K562 (cell line): Measurements from ENCODE around the gene SHANK2. TPM values are rescaled to one million over a fixed set of nuclear protein-coding genes. Genes with fewer than 3 reads are reported as not detected.

Source experiments
- ATAC-seq: fragments of 200-7000 bp; cut with Tn5 transposase; 3 replicates; pipeline ENCODE4 v1.9.1; 2020; ENCODE audit warnings: moderate library complexity
- BruUV-seq: library from RNA; stranded (reverse); fragments of 400-500 nt; replicated peaks from 2 replicates; lab custom pipeline; 2021; lab: Mats Ljungman, UMichigan
- CTCF ChIA-PET: fragments of 300-600 bp; formaldehyde crosslinking; extraction: SDS; loops from one replicate; lab custom pipeline; 2021; ENCODE audit warnings: low intra/inter-chr PET ratio; lab: Yijun Ruan, JAX
- POLR2A ChIA-PET: fragments of 300-600, 350-650 bp; sonication (Branson Sonifier 250); formaldehyde crosslinking; extraction: SDS; loops from one replicate; lab custom pipeline; 2021; ENCODE audit warnings: antibody characterized with exemption, inconsistent platforms; lab: Yijun Ruan, JAX
- DNase-seq, 4 experiments: peaks; one replicate each; pipeline versions ENCODE4 v3.0.0 to v3.0.0-alpha.2; 2011 to 2018; ENCODE audit warnings: low spot score in 3 of 4, mixed read lengths in 3 of 4; ENCODE audit errors: extremely low read depth in 1 of 4
- FAIRE-seq: peaks from 2 replicates; lab custom pipeline; 2011; peaks lifted over from hg19 to GRCh38; lab: Jason Lieb, UNC
- H2AFZ ChIP-seq: 2 replicates; pipeline ENCODE4 v1.6.0; 2011; ENCODE audit warnings: low read depth, low read length, control low read depth, inconsistent platforms
- H3K27ac ChIP-seq: fragments of 200-600 bp; 3 replicates; pipeline ENCODE4 v1.8.0; 2011; ENCODE audit warnings: low read depth, mild to moderate bottlenecking, control low read depth, inconsistent platforms, low read length, moderate library complexity, mixed read lengths; ENCODE audit errors: extremely low read depth
- H3K27me3 ChIP-seq, 2 experiments: fragments of 300-600 bp in 1 of 2; 2 replicates in 1 of 2; 3 replicates in 1 of 2; pipeline versions ENCODE4 v1.6.0 to v1.8.0; 2011; ENCODE audit warnings: inconsistent platforms in 2 of 2, low read length in 2 of 2, mild to moderate bottlenecking in 1 of 2, mixed read lengths in 1 of 2, moderate library complexity in 1 of 2; ENCODE audit not compliant: control insufficient read depth in 2 of 2, insufficient read depth in 2 of 2
- H3K36me3 ChIP-seq: fragments of 300-600 bp; 3 replicates; pipeline ENCODE4 v1.8.0; 2011; ENCODE audit warnings: mild to moderate bottlenecking, low read length, inconsistent platforms; ENCODE audit not compliant: control insufficient read depth, insufficient read depth
- H3K4me1 ChIP-seq, 2 experiments: fragments of 200-600 bp in 1 of 2; replicated peaks in 1 of 2; 2 replicates in 1 of 2; 3 replicates in 1 of 2; pipeline versions ENCODE4 v1.5.1 to v1.8.0; 2011; ENCODE audit warnings: inconsistent platforms in 2 of 2, low read length in 2 of 2, mild to moderate bottlenecking in 1 of 2, mixed read lengths in 1 of 2, moderate library complexity in 1 of 2; ENCODE audit not compliant: control insufficient read depth in 2 of 2, insufficient read depth in 2 of 2
- H3K4me2 ChIP-seq: 2 replicates; pipeline ENCODE4 v1.6.1; 2011; ENCODE audit warnings: low read length, control low read depth, inconsistent platforms, mixed read lengths; ENCODE audit not compliant: insufficient read depth
- H3K4me3 ChIP-seq: fragments of 200-600 bp; sonication (generic), shearing (Covaris generic); 2 replicates; pipeline ENCODE4 v1.5.1; 2016; ENCODE audit warnings: control low read depth, inconsistent platforms
- H3K79me2 ChIP-seq: fragments of 200-600 bp; 3 replicates; pipeline ENCODE4 v1.8.0; 2011; ENCODE audit warnings: low read length, inconsistent platforms; ENCODE audit not compliant: control insufficient read depth, insufficient read depth
- H3K9ac ChIP-seq, 2 experiments: 2 replicates each; pipeline versions ENCODE4 v1.6.0 to v1.6.1; 2011; ENCODE audit warnings: low read depth in 2 of 2, low read length in 2 of 2, control low read depth in 1 of 2, inconsistent platforms in 1 of 2, mild to moderate bottlenecking in 1 of 2, mixed read lengths in 1 of 2; ENCODE audit not compliant: insufficient read depth in 1 of 2
- H3K9me1 ChIP-seq: one replicate; pipeline ENCODE4 v1.6.0; 2011; ENCODE audit warnings: inconsistent platforms, mild to moderate bottlenecking, low read length, moderate library complexity; ENCODE audit not compliant: control insufficient read depth, insufficient read depth
- H3K9me3 ChIP-seq: replicated peaks from 2 replicates; pipeline ENCODE4 v1.5.1; 2011; ENCODE audit warnings: low read depth, low read length, inconsistent platforms; ENCODE audit not compliant: control insufficient read depth, insufficient read depth
- H4K20me1 ChIP-seq: replicated peaks from 2 replicates; pipeline ENCODE4 v1.6.1; 2011; ENCODE audit warnings: low read length, inconsistent platforms, mixed read lengths; ENCODE audit not compliant: control insufficient read depth, insufficient read depth
- GABPB1 ChIP-seq: sonication (generic); formaldehyde crosslinking; IDR thresholded peaks from 2 replicates; pipeline ENCODE4 v1.8.0; 2022; ENCODE audit warnings: mild to moderate bottlenecking, missing genetic modification reagents
- NR2C1 ChIP-seq, 2 experiments: fragments of 450-650 bp; IDR thresholded peaks; 2 replicates each; pipeline ENCODE4 v1.6.1; 2017; ENCODE audit warnings: mild to moderate bottlenecking in 2 of 2, antibody characterized with exemption in 1 of 2, inconsistent platforms in 1 of 2, missing compliant biosample characterization in 1 of 2, missing genetic modification characterization in 1 of 2
- RBM17 ChIP-seq: fragments of 200-400 bp; formaldehyde crosslinking; IDR thresholded peaks from 2 replicates; pipeline ENCODE4 v1.6.1; 2017; ENCODE audit warnings: low read depth, mild to moderate bottlenecking, low read length, borderline replicate concordance
- ZBED1 ChIP-seq: IDR thresholded peaks from 2 replicates; pipeline ENCODE4 v1.6.1; 2014
- ZC3H8 ChIP-seq: fragments of 450-650 bp; IDR thresholded peaks from 2 replicates; pipeline ENCODE4 v1.6.1; 2017
- ZNF143 ChIP-seq: sonication (generic); formaldehyde crosslinking; IDR thresholded peaks from 2 replicates; pipeline ENCODE4 v1.9.0; 2022; ENCODE audit warnings: mild to moderate bottlenecking, missing genetic modification reagents
- ZNF3 ChIP-seq: fragments of 250-450 bp; sonication (Bioruptor Pico); IDR thresholded peaks from 2 replicates; pipeline ENCODE4 v1.5.0; 2021; ENCODE audit warnings: mild to moderate bottlenecking, moderate library complexity
- WGBS: fragments of 100-300 bp; shearing (Covaris generic); methylation state at CpG from one replicate; pipeline ENCODE4 v1.1.6; 2016; ENCODE audit warnings: low coverage, mixed read lengths; ENCODE audit not compliant: insufficient coverage; ENCODE audit errors: missing lambda C conversion rate; 5-methylcytosine and 5-hydroxymethylcytosine counted together
- in situ Hi-C: fragments of 300-500 bp; cut with MboI; formaldehyde crosslinking; loops from 4 replicates; pipeline ENCODE4 v1.15.0; 2018; ENCODE audit warnings: inconsistent platforms, mixed read lengths
- intact Hi-C: fragments of 100-400 bp; cut with micrococcal nuclease; formaldehyde crosslinking; loops from 2 replicates; pipeline ENCODE4 v1.14.2; 2022
- polyA plus RNA-seq, 8 experiments: library from polyadenylated mRNA; depleted of rRNA in 4 of 8; stranded (reverse) in 5 of 8; unstranded in 3 of 8; fragments of >200 nt; fragmentation: Nextera tagmentation in 2 of 8; fragmentation: Illumina TruSeq in 1 of 8; extraction: Ambion mirVana in 2 of 8; extraction: Trizol in 1 of 8; gene quantifications; 2 replicates each; pipeline versions ENCODE4 v1.2.1 to v1.2.3, GENCODE V29; 2011 to 2014; ENCODE audit warnings: inconsistent platforms in 1 of 8, missing spikeins in 1 of 8
- total RNA-seq, 7 experiments: library from RNA; depleted of rRNA in 6 of 7; stranded (reverse); fragments of >200 nt in 6 of 7; fragmentation: Illumina TruSeq in 2 of 7; extraction: Trizol in 2 of 7; gene quantifications; 2 replicates each; pipeline versions ENCODE4 v1.2.1 to v1.2.3, GENCODE V29; 2011 to 2021; ENCODE audit warnings: low replicate concordance in 1 of 7

SHANK2 gene
- total and polyA plus RNA-seq, 9 of the 15 experiments (the other 6 are each of a cell fraction or from before 2014, with no cell fraction given) = 0.04 to 0.07 TPM; not detected in 7

- no peak for DNase-seq
- Histone ChIP-seq H3K4me2 (no peak overlapping the region), H3K9me1 (no peaks in the 10 kb centered on the region), H2AFZ (no peak overlapping the region), H3K4me1 (no peaks in the 10 kb centered on the region), H3K9me3 (no peaks in the 10 kb centered on the region), H3K27me3 (peaks cover 14 to 36% of the 10 kb centered on the region in 2 experiments), H3K27ac (no peak overlapping the region)
- BruUV-seq = no TSS peak
- no peak for FAIRE-seq
- CTCF ChIA-PET = no interaction called here
- POLR2A ChIA-PET = interaction anchor here (0.5 kb wide), 1 partner anchor 115 kb away, joined by 3 read pairs; no protein-coding TSS in a partner anchor
- 0% methylated on average over 14 of the region's 15 CpGs for WGBS
- TF ChIP-seq ZBED1 (no peak), ZC3H8 (no peak), RBM17 (no peak), GABPB1 (CRISPR knock-in tag) (no peak), ZNF143 (no peak), ZNF3 (CRISPR knock-in tag) (no peak), NR2C1 (IDR thresholded peaks at IDR 0.05) (no peak), NR2C1 (tag; IDR thresholded peaks at IDR 0.05) (no peak)
- TF ChIP-seq, all 486 proteins: peak for 0
- Histone ChIP-seq H3K4me3 (no peak overlapping the region), H3K36me3 (no peaks in the 10 kb centered on the region), H3K9ac (no peak overlapping the region), H4K20me1 (no peaks in the 10 kb centered on the region), H3K79me2 (no peaks in the 10 kb centered on the region)
- intact Hi-C loops = no loop called here
- ATAC-seq = no peak
- in situ Hi-C loops = no loop called here
Measured at GRCh38 chr11:71267807-71268421, 15.5 kb upstream of the SHANK2 start.
